HEK293 (cell line): ENCODE measurements around the gene DHX8.
"Not testable (repeated sequence)": the region's sequence is repeated elsewhere in the genome, so short reads cannot be mapped to it uniquely, and the experiment has no call there.

Source experiments
- CTCF ChIP-seq: fragments of 450-650 bp; formaldehyde crosslinking; IDR thresholded peaks from 2 replicates; pipeline ENCODE4 v1.5.1; 2016; ENCODE audit warnings: missing biosample characterization, missing genetic modification characterization
- GLI4 ChIP-seq: fragments of 450-650 bp; formaldehyde crosslinking; IDR thresholded peaks from 2 replicates; pipeline ENCODE4 v1.5.1; 2016; ENCODE audit warnings: missing biosample characterization, missing genetic modification characterization
- HOXA7 ChIP-seq: sonication (generic); formaldehyde crosslinking; IDR thresholded peaks from 2 replicates; pipeline ENCODE4 v1.8.1; 2022; ENCODE audit warnings: missing genetic modification reagents, borderline replicate concordance
- HOXC10 ChIP-seq: sonication (generic); formaldehyde crosslinking; IDR thresholded peaks from 2 replicates; pipeline ENCODE4 v1.8.1; 2023; ENCODE audit warnings: mild to moderate bottlenecking, missing genetic modification reagents
- KLF8 ChIP-seq: fragments of 450-650 bp; formaldehyde crosslinking; IDR thresholded peaks from 2 replicates; pipeline ENCODE4 v1.5.1; 2016; ENCODE audit warnings: missing biosample characterization, missing genetic modification characterization
- MEIS1 ChIP-seq: sonication (generic); formaldehyde crosslinking; IDR thresholded peaks from 2 replicates; pipeline ENCODE4 v1.8.1; 2022; ENCODE audit warnings: missing genetic modification reagents, mild to moderate bottlenecking, borderline replicate concordance
- REST ChIP-seq: fragments of 450-650 bp; formaldehyde crosslinking; IDR thresholded peaks from 2 replicates; pipeline ENCODE4 v1.5.1; 2016; ENCODE audit warnings: missing biosample characterization, missing genetic modification characterization
- ZBTB10 ChIP-seq: fragments of 450-650 bp; formaldehyde crosslinking; IDR thresholded peaks from 2 replicates; pipeline ENCODE4 v1.5.1; 2016; ENCODE audit warnings: missing biosample characterization, missing genetic modification characterization
- ZBTB17 ChIP-seq: fragments of 450-650 bp; formaldehyde crosslinking; IDR thresholded peaks from 2 replicates; pipeline ENCODE4 v1.5.1; 2016; ENCODE audit warnings: missing biosample characterization, missing genetic modification characterization
- ZFP41 ChIP-seq: fragments of 450-650 bp; formaldehyde crosslinking; IDR thresholded peaks from 2 replicates; pipeline ENCODE4 v1.5.1; 2016; ENCODE audit warnings: missing biosample characterization, missing genetic modification characterization, borderline replicate concordance
- ZNF18 ChIP-seq: fragments of 450-650 bp; formaldehyde crosslinking; IDR thresholded peaks from 2 replicates; pipeline ENCODE4 v1.5.1; 2016; ENCODE audit warnings: missing biosample characterization, missing genetic modification characterization
- ZNF248 ChIP-seq: fragments of 450-650 bp; formaldehyde crosslinking; IDR thresholded peaks from 2 replicates; pipeline ENCODE4 v1.5.1; 2017; ENCODE audit warnings: missing biosample characterization, missing genetic modification characterization
- ZNF776 ChIP-seq: fragments of 450-650 bp; formaldehyde crosslinking; IDR thresholded peaks from 2 replicates; pipeline ENCODE4 v1.5.0; 2017; ENCODE audit warnings: missing biosample characterization, missing genetic modification characterization, borderline replicate concordance
- TF ChIP-seq, protein P1 (sequence below): fragments of 450-650 bp; formaldehyde crosslinking; IDR thresholded peaks from 2 replicates; pipeline ENCODE4 v1.5.1; 2016; ENCODE audit warnings: missing biosample characterization, missing genetic modification characterization, low read depth

GRCh38 chr17:43511199-43511598, 27.4 kb downstream of the DHX8 start:
- not testable (repeated sequence) for TF ChIP-seq HOXA7 (CRISPR knock-in tag); CTCF; ZNF776 (tag by site-specific recombination); ZFP41; MEIS1 (CRISPR knock-in tag); ZBTB17 (tag by site-specific recombination); REST (tag by site-specific recombination); KLF8 (tag by site-specific recombination); ZBTB10; ZNF248 (tag by site-specific recombination); GLI4 (tag by site-specific recombination); ZNF18 (tag by site-specific recombination); HOXC10 (CRISPR knock-in tag)
- TF ChIP-seq, protein P1, sequence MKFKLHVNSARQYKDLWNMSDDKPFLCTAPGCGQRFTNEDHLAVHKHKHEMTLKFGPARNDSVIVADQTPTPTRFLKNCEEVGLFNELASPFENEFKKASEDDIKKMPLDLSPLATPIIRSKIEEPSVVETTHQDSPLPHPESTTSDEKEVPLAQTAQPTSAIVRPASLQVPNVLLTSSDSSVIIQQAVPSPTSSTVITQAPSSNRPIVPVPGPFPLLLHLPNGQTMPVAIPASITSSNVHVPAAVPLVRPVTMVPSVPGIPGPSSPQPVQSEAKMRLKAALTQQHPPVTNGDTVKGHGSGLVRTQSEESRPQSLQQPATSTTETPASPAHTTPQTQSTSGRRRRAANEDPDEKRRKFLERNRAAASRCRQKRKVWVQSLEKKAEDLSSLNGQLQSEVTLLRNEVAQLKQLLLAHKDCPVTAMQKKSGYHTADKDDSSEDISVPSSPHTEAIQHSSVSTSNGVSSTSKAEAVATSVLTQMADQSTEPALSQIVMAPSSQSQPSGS = not testable (repeated sequence)
